MM.1S (cell line): ENCODE data around the gene MAPK9.

ENCODE experiments used
- CTCF ChIP-seq: fragments of 300-600 bp; sonication (generic); IDR thresholded peaks from 2 replicates; pipeline ENCODE4 v1.5.1; 2016; ENCODE audit warnings: antibody characterized with exemption, low read length, mixed read lengths
- EZH2 ChIP-seq: fragments of 300-600 bp; sonication (generic); optimal IDR thresholded peaks from 2 replicates; pipeline ENCODE3; 2017; ENCODE audit warnings: low read depth, mild to moderate bottlenecking, antibody characterized with exemption, low read length, mixed read lengths

- TF ChIP-seq CTCF = no peak
- TF ChIP-seq EZH2 = no peak
Observed at GRCh38 chr5:180213657-180214207, 78.2 kb downstream of the MAPK9 start.
